Stomach (tissue), 4 donors: ENCODE results near the gene NXPE4.

Experiments used
- POLR2AphosphoS5 ChIP-seq, 3 donors: sonication (generic); formaldehyde crosslinking; IDR thresholded peaks; one replicate each; pipeline ENCODE4 v1.6.1; 2016; ENCODE audit warnings: antibody characterized with exemption in 3 of 3
- TF ChIP-seq, protein P1 (sequence below), 7 experiments: fragments of 450-650 bp in 4 of 7; fragments of 200-600 bp in 3 of 7; sonication (generic) in 3 of 7; IDR thresholded peaks; one replicate each; pipeline ENCODE4 v1.5.1; 2016 to 2019; ENCODE audit warnings: antibody characterized with exemption in 7 of 7, control low read depth in 2 of 7, mild to moderate bottlenecking in 1 of 7

DNA sequence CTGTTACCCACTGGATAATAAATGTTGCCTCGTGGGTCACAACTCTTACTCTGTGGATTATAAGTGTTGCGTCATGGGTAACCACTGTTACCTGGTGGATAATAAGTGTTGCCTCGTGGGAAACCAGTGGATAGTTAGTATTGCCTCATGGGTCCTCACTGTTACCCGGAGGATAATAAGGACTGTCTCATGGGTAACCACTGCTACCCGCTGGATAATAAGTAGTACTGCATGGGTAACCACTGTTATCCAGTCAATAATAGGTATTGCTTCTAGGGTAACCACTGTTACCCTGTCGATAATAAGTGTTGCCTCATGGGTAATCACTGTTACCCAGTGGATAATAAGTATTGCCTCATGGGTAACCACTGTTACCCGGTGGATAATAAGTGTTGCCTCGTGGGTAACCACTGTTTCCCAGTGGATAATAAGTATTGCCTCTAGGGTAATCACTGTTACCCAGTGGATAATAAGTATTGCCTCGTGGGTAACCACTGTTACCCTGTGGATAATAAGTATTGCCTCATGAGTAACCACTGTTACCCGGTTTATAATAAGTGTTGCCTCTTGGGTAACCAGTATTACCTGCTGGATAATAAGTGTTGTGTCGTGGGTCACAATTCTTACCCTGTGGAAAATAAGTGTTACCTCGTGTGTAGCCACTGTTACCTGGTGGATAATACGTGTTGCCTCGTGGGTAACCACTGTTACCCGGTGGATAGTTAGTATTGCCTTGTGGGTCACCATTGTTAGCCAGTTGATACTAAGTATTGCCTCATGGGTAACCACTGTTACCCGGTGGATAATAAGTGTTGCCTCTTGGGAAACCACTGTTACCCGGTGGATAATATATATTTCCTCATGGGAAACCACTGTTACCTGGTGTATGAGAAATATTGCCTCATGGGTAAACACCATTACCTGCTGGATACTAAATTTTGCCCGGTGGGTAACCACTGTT lies 15.7 kb upstream of the NXPE4 start:
- TF ChIP-seq, protein P1, sequence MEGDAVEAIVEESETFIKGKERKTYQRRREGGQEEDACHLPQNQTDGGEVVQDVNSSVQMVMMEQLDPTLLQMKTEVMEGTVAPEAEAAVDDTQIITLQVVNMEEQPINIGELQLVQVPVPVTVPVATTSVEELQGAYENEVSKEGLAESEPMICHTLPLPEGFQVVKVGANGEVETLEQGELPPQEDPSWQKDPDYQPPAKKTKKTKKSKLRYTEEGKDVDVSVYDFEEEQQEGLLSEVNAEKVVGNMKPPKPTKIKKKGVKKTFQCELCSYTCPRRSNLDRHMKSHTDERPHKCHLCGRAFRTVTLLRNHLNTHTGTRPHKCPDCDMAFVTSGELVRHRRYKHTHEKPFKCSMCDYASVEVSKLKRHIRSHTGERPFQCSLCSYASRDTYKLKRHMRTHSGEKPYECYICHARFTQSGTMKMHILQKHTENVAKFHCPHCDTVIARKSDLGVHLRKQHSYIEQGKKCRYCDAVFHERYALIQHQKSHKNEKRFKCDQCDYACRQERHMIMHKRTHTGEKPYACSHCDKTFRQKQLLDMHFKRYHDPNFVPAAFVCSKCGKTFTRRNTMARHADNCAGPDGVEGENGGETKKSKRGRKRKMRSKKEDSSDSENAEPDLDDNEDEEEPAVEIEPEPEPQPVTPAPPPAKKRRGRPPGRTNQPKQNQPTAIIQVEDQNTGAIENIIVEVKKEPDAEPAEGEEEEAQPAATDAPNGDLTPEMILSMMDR (IDR thresholded peaks at IDR 0.05): peak in 1 of 7 experiments; percentile 11
- no peak for TF ChIP-seq POLR2AphosphoS5 (IDR thresholded peaks at IDR 0.05)
